Activated CD4-positive, alpha-beta T cell treated with anti-CD3 and anti-CD28 coated beads, Interleukin-2, amount 50 U/mL, for 4 hours (primary cell): Measurements from ENCODE around the gene LRIF1.
"Not testable (repeated sequence)": the region's sequence is repeated elsewhere in the genome, so short reads cannot be mapped to it uniquely, and the experiment has no call there.

Experiments
- DNase-seq, 2 experiments: peaks; one replicate each; pipeline ENCODE4 v3.0.0-alpha.2; 2020

LRIF1 gene, protein sequence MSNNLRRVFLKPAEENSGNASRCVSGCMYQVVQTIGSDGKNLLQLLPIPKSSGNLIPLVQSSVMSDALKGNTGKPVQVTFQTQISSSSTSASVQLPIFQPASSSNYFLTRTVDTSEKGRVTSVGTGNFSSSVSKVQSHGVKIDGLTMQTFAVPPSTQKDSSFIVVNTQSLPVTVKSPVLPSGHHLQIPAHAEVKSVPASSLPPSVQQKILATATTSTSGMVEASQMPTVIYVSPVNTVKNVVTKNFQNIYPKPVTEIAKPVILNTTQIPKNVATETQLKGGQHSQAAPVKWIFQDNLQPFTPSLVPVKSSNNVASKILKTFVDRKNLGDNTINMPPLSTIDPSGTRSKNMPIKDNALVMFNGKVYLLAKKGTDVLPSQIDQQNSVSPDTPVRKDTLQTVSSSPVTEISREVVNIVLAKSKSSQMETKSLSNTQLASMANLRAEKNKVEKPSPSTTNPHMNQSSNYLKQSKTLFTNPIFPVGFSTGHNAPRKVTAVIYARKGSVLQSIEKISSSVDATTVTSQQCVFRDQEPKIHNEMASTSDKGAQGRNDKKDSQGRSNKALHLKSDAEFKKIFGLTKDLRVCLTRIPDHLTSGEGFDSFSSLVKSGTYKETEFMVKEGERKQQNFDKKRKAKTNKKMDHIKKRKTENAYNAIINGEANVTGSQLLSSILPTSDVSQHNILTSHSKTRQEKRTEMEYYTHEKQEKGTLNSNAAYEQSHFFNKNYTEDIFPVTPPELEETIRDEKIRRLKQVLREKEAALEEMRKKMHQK

DNA sequence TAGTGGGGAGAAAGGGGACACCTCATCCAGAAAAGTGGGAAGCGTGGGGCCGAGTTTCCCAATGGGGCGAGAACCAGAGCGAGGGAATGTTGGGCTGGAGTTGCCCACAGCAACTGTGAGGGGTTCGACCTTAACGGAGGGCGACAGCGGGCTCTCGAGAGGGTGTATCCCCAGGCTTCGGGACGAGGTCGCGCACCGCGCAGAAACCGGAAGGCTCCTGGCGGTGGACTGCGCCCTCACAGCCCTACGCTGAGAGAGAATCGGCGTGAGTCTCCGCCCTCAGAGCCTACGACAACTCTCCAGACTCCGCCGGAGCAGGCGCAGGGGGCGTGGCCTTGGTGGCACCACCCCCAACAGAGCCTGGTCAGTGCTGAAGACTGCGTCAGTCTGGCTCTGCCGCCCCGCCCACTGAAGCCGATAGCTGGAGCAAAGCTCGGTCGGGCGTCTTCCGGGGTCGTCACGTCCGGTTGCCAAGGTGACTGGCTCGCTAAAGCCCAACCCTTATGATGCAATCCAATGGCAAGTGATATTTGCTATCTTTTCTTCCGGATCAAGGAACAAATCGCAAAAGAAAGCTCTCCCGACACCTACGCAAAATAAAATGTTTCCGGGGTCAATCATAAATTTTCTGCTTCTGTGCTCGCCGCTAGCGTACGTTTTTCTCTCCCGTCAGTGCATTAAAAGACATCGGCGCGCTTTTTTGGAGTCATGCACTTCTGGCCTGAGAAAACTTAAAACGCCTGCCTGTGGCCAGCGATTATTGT lies at the start of gene LRIF1:
LRIF1 (minus strand) TSS at position 232 of the 764 bp plus-strand sequence. CDS start 234 bp downstream, outside the sequence.
- peak; percentile 100 for DNase-seq

DNA sequence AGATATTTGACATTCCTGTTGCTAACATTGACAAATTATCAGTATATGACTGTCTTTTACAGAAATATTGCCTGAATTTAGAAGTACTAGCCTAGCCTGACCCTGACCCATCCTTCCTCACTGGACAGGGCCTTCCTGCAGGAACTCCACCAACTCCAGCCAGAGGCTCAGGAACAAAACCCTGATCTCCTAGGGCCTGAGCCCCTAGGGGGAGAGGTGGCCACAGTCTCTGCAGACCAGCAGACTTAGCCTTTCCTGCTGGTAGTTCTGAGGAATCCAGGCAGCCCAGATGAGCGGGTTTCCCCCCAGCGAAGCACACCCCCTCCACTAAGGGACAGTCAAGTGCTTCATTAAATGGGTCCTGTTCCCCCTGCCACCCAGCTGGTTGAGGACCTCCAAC lies 44.3 kb upstream of the LRIF1 start:
- DNase-seq = no peak

- DNase-seq = no peak
Observed at GRCh38 chr1:111006556-111006955, 42.8 kb upstream of the LRIF1 start.

DNA sequence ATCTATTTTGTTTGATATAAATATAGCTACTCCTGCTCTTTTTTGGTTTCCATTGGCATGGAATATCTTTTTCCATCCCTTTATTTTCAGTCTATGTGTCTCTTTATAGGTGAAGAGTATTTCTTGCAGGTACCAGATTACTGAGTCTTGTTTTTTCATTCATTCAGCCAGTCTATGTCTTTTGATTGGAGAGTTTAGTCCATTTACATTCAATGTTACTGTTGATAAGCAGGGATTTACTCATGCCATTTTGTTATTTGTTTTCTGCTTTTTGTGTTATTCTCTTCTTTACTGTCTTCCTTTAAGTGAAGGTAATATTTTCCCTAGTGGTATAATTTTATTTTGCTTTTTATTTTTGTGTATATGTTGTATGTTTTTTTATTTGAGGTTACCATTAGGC lies 35.9 kb upstream of the LRIF1 start:
- not testable (repeated sequence) for DNase-seq

- not testable (repeated sequence) for DNase-seq
Observed at GRCh38 chr1:110992329-110992728, 28.6 kb upstream of the LRIF1 start.

DNA sequence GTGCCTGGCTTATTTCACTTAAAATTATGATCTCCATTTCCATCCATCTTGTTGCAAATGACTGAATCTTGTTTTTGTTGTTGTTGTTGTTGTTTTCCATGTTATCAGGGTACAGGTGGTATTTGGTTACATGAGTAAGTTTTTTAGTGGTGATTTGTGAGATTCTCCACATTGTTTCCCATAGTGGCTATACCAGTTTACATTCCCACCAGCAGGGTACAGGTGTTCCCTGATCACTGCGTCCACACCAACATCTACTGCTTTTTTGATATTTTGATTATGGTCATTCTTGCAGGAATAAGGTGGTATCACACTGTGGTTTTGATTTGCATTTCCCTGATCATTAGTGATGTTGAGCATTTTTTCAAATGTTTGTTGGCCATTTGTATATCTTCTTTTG lies 27.6 kb upstream of the LRIF1 start:
- DNase-seq = not testable (repeated sequence)

DNA sequence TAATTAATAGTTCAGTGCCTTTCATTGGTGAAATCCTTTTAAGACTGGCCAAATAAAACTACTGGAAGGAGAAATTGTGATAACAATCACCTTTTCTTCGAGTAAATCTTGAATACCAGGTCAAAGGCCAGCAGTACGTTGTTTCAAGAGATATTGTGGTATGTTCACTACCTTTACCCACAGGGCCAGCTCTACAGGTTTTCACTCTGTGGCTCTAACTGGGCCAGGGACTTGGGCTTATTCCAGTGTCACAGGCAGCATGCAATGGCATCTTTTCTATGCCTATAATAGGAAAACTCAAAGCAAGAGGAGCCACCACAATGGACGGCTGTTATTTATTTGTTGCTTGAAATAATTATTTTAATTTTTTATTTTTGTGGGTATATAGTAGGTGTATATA lies 26.8 kb upstream of the LRIF1 start:
- DNase-seq = no peak

- no peak for DNase-seq
Observed at GRCh38 chr1:110986407-110986891, 22.7 kb upstream of the LRIF1 start.

- DNase-seq = no peak
Observed at GRCh38 chr1:110982320-110982719, 18.6 kb upstream of the LRIF1 start.

GRCh38 chr1:110979154-110979553 lies 15.4 kb upstream of the LRIF1 start:
- no peak for DNase-seq

GRCh38 chr1:110976089-110976488 lies 12.4 kb upstream of the LRIF1 start:
- no peak for DNase-seq

- DNase-seq = no peak
Observed at GRCh38 chr1:110975265-110975664, 11.5 kb upstream of the LRIF1 start.

GRCh38 chr1:110967256-110967655 lies 3.5 kb upstream of the LRIF1 start:
- DNase-seq = no peak

- no peak for DNase-seq
Observed at GRCh38 chr1:110964455-110964903, 757 bp upstream of the LRIF1 start.

- DNase-seq = peak; percentile 55 to 58
Observed at GRCh38 chr1:110962892-110963690, 631 bp downstream of the LRIF1 start.

DNA sequence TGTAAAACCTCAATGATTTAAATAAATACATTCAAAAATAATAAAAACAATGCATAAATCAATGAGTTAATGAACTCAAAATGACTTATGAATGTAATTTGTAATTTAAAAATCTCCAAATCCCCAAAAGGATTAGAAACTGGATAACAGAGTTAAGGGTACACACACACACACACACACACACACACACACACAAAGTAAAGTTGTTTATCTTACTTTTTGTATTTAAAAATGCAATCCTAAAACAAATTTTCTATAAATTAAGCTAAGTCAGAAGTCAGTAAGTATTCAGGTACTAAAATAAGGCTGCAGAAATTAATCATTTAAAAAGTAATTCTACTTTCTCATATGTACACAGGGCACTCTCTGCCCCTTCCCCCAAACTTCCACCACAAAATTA lies 1.8 kb downstream of the LRIF1 start:
- DNase-seq = no peak

GRCh38 chr1:110960777-110961420 lies 2.8 kb downstream of the LRIF1 start:
- no peak for DNase-seq

- no peak for DNase-seq
Observed at GRCh38 chr1:110957798-110958197, 5.9 kb downstream of the LRIF1 start.

GRCh38 chr1:110956586-110956985 lies 7.1 kb downstream of the LRIF1 start:
- DNase-seq = no peak

DNA sequence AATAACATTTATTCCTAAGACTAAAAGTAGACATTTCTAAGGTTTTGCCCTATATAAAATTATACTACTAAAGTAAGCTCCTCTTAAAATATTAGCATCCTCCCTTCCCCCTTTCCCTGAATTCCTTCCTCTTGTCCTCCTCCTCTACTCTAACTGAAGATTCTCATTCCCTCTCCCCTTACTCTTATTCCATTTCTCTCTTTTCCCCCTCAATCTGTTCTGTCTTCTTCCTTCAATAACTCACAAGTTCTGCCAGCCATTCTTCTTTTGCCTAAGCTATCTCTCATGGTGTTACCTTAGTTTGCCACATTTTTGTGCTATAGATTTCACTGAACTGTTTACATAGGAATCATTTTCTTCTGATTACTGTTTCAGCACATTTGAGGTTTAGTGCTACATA lies 10.7 kb downstream of the LRIF1 start:
- DNase-seq = no peak

- no peak for DNase-seq
Observed at GRCh38 chr1:110952031-110952430, 11.7 kb downstream of the LRIF1 start.

- DNase-seq = no peak
Observed at GRCh38 chr1:110951161-110951560, 12.6 kb downstream of the LRIF1 start.
